Measurements from ENCODE around the gene YWHAH. TPM values are rescaled to one million over a fixed set of nuclear protein-coding genes. Genes with fewer than 3 reads are reported as not detected.

Gene YWHAH
- total and polyA plus RNA-seq, 2 of the 4 experiments (the other 2 are of a cell fraction) = 147 to 173 TPM

- H3K18ac ChIP-seq (ENCODE audit: low read depth, low read length) = no peak overlapping the region
- in situ Hi-C loops (cut with MboI; ENCODE audit: low sequenced_read_pairs) (no loop called here), dilution Hi-C loops (cut with HindIII; ENCODE audit: low sequenced_read_pairs, unreplicated experiment) (no loop called here), intact Hi-C loops (cut with micrococcal nuclease) (no loop called here)
- H4K8ac ChIP-seq (ENCODE audit: low read depth in 2 of 2, low read length in 2 of 2) = no peak overlapping the region
- ChIA-PET CTCF (no interaction called here), POLR2A (ENCODE audit: unreplicated experiment) (no interaction called here)
- no peak for DNase-seq
- H2AFZ ChIP-seq (replicated peaks; ENCODE audit: low read length, poor library complexity) = no peak overlapping the region
- no peaks in the 10 kb centered on the region for H4K20me1 ChIP-seq (ENCODE audit: insufficient read depth, low read length)
- no peak overlapping the region for H2BK20ac ChIP-seq (ENCODE audit: low read depth, low read length)
- no peaks in the 10 kb centered on the region for H3K4me1 ChIP-seq (ENCODE audit: control insufficient read depth, insufficient read depth, low read length)
- no peak overlapping the region for H4K5ac ChIP-seq (ENCODE audit: low read depth, low read length)
- BruUV-seq (replicated peaks) = no TSS peak
- no peak for TF ChIP-seq BHLHE40 (IDR thresholded peaks at IDR 0.05; ENCODE audit: low read depth, low read length)
- no peak overlapping the region for H3K14ac ChIP-seq (replicated peaks; ENCODE audit: low read depth, low read length)
- no peak overlapping the region for H3K23ac ChIP-seq (ENCODE audit: low read depth, low read length)
- ATAC-seq (ENCODE audit: low read depth) = no peak
- H2BK5ac ChIP-seq (ENCODE audit: low read depth, low read length, poor library complexity, severe bottlenecking) = no peak overlapping the region
- H3K36me3 ChIP-seq (ENCODE audit: control insufficient read depth, insufficient read depth, low read length) = no peaks in the 10 kb centered on the region
- no peak overlapping the region for H3K4ac ChIP-seq (ENCODE audit: low read depth, low read length)
- H3K9me1 ChIP-seq (ENCODE audit: insufficient read depth, low read length) = 0 out of 2 replicates have a peak, but pooled peaks cover 6% of the 10 kb centered on the region
- H3K4me2 ChIP-seq (ENCODE audit: low read depth, low read length) = no peak overlapping the region
- H3K56ac ChIP-seq (ENCODE audit: extremely low read depth, insufficient read depth, low read length) = no peak overlapping the region
- no peak overlapping the region for H2BK120ac ChIP-seq (ENCODE audit: low read depth, low read length)
- no CpG with 5 or more reads among the region's 1 CpG for WGBS, 2 experiments (ENCODE audit: extremely low coverage in 2 of 2, insufficient read length in 1 of 2)
- H2AK9ac ChIP-seq (replicated peaks; ENCODE audit: low read depth, low read length, poor library complexity) = no peak overlapping the region
- H3K27ac ChIP-seq (ENCODE audit: insufficient read depth, low read length) = no peak overlapping the region
- H3K79me1 ChIP-seq (ENCODE audit: low read depth in 1 of 2, low read length in 2 of 2) = no peaks in the 10 kb centered on the region
- no peak overlapping the region for H3K9ac ChIP-seq (ENCODE audit: low read depth, low read length)
- H2BK15ac ChIP-seq (ENCODE audit: low read depth, low read length) = no peak overlapping the region
- H3K27me3 ChIP-seq (ENCODE audit: control insufficient read depth, insufficient read depth, low read length) = peaks cover 21% of the 10 kb centered on the region
- H3K4me3 ChIP-seq (ENCODE audit: insufficient read depth, low read depth, low read length) = no peak overlapping the region
- no peaks in the 10 kb centered on the region for H3K9me3 ChIP-seq (ENCODE audit: control insufficient read depth, insufficient read depth, low read length)
- no peak overlapping the region for H4K91ac ChIP-seq (ENCODE audit: insufficient read depth, low read depth, low read length)
- no peak overlapping the region for H2AK5ac ChIP-seq (ENCODE audit: low read depth, low read length)
Measured at GRCh38 chr22:31926024-31926423, 18.3 kb upstream of the YWHAH start.
